Measurements from ENCODE around the gene INTS4.
"Not testable (repeated sequence)": the region's sequence is repeated elsewhere in the genome, so short reads cannot be mapped to it uniquely, and the experiment has no call there.

INTS4 gene

GRCh38 chr11:77994434-77995362 lies at the start of gene INTS4:
INTS4 (minus strand) TSS chr11:77994668; CDS start chr11:77994643, 25 bp downstream.
- DNase-seq = peak; percentile 95

GRCh38 chr11:78041843-78042440 lies 47.5 kb upstream of the INTS4 start:
- no peak for DNase-seq

- not testable (repeated sequence) for DNase-seq
These were observed 46.9 kb upstream of the INTS4 start for GRCh38 chr11:78041380-78041719.

- no peak for DNase-seq
These were observed 46.4 kb upstream of the INTS4 start for GRCh38 chr11:78040691-78041379.

- no peak for DNase-seq
These were observed 45.6 kb upstream of the INTS4 start for GRCh38 chr11:78039919-78040671.

- no peak for DNase-seq
These were observed 45.0 kb upstream of the INTS4 start for GRCh38 chr11:78039391-78039918.

GRCh38 chr11:78038697-78039313 lies 44.3 kb upstream of the INTS4 start:
- no peak for DNase-seq

- no peak for DNase-seq
These were observed 43.6 kb upstream of the INTS4 start for GRCh38 chr11:78037825-78038620.

GRCh38 chr11:78037056-78037455 lies 42.6 kb upstream of the INTS4 start:
- DNase-seq = no peak

GRCh38 chr11:78036313-78036712 lies 41.8 kb upstream of the INTS4 start:
- no peak for DNase-seq

- no peak for DNase-seq
These were observed 40.2 kb upstream of the INTS4 start for GRCh38 chr11:78034623-78035022.

GRCh38 chr11:78033040-78033439 lies 38.6 kb upstream of the INTS4 start:
- DNase-seq = no peak

- DNase-seq = no peak
These were observed 37.6 kb upstream of the INTS4 start for GRCh38 chr11:78032090-78032489.

GRCh38 chr11:78031629-78032028 lies 37.2 kb upstream of the INTS4 start:
- DNase-seq = no peak

- DNase-seq = no peak
These were observed 36.2 kb upstream of the INTS4 start for GRCh38 chr11:78030429-78031325.

- DNase-seq = not testable (repeated sequence)
These were observed 34.0 kb upstream of the INTS4 start for GRCh38 chr11:78028423-78028822.

- DNase-seq = no peak
These were observed 33.3 kb upstream of the INTS4 start for GRCh38 chr11:78027759-78028158.

- no peak for DNase-seq
These were observed 30.9 kb upstream of the INTS4 start for GRCh38 chr11:78025378-78025777.

- no peak for DNase-seq
These were observed 29.0 kb upstream of the INTS4 start for GRCh38 chr11:78023426-78023825.

Data from activated CD8-positive, alpha-beta memory T cell treated with anti-CD3 and anti-CD28 coated beads, Interleukin-2, amount 50 U/mL, for 4 hours (primary cell).